ENCODE data around the gene CBFA2T3.

DNA sequence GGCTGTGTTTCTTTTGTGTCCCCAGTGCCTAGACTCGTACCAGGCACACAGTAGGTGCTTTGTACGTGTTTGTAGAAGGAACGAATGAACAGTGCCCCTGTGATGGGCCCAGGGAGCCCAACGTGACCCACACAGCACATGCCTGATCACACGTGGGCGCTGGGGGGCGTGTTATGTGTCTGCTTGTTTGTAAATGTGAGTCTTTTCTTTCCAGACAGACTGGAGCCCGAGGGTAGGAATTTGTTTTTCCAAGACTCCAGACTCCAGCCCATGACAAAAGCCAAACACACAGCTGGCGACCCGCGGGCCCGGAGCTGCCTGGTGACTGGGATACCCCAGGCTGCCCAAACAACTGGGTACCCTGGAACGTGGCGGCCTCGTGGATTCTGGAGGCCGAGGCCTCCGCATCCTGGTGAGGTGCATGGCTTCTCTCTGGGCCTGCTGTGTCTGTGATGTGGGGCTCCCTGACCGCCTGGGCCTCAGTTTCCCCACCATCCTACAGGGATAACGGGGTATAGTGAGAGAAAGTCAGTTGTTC, 14.9 kb upstream of the CBFA2T3 start:
- TF ChIP-seq POLR2A (IDR thresholded peaks at IDR 0.05; ENCODE audit: low read length) (no peak), GATA1 (IDR thresholded peaks at IDR 0.05; ENCODE audit: low read depth, low read length) (no peak)

Data from erythroblast (primary cell).